K562 (cell line): ENCODE data around the gene ZNF319. TPM values are rescaled to one million over a fixed set of nuclear protein-coding genes. Genes with fewer than 3 reads are reported as not detected.

Experiments
- CREM ChIP-seq: IDR thresholded peaks from 2 replicates; pipeline ENCODE4 v1.6.1; 2014; ENCODE audit warnings: antibody characterized with exemption, low read depth
- CXXC5 ChIP-seq: fragments of 250-450 bp; sonication (Bioruptor Pico); IDR thresholded peaks from 2 replicates; pipeline ENCODE4 v1.8.0; 2022; ENCODE audit warnings: inconsistent platforms, mild to moderate bottlenecking, moderate library complexity
- EGR1 ChIP-seq: fragments of 450-650 bp; conservative IDR thresholded peaks from 2 replicates; pipeline ENCODE4 v1.6.1; 2017; ENCODE audit warnings: mild to moderate bottlenecking
- ELF4 ChIP-seq: fragments of 450-650 bp; formaldehyde crosslinking; IDR thresholded peaks from 2 replicates; pipeline ENCODE4 v1.4.0; 2022; ENCODE audit warnings: missing genetic modification characterization
- EP400 ChIP-seq: fragments of 450-650 bp; IDR thresholded peaks from 2 replicates; pipeline ENCODE4 v1.6.1; 2017; ENCODE audit warnings: antibody characterized with exemption, mild to moderate bottlenecking, moderate library complexity
- FIP1L1 ChIP-seq: fragments of 200-400 bp; formaldehyde crosslinking; IDR thresholded peaks from 2 replicates; pipeline ENCODE4 v1.6.1; 2018; ENCODE audit warnings: mild to moderate bottlenecking, low read depth, low read length; ENCODE audit not compliant: poor library complexity, severe bottlenecking
- FOXP1 ChIP-seq: sonication (generic); formaldehyde crosslinking; IDR thresholded peaks from 2 replicates; pipeline ENCODE4 v1.8.0; 2022; ENCODE audit warnings: mild to moderate bottlenecking, missing genetic modification reagents
- MYNN ChIP-seq, 2 experiments: sonication (generic); formaldehyde crosslinking in 1 of 2; IDR thresholded peaks; 2 replicates each; pipeline versions ENCODE4 v1.5.0 to v1.6.1; 2016 to 2020; ENCODE audit warnings: antibody characterized with exemption in 1 of 2, missing genetic modification reagents in 1 of 2
- NONO ChIP-seq, 2 experiments: fragments of 200-400 bp in 1 of 2; fragments of 450-650 bp in 1 of 2; formaldehyde crosslinking in 1 of 2; IDR thresholded peaks; 2 replicates each; pipeline ENCODE4 v1.6.1; 2017; ENCODE audit warnings: low read depth in 2 of 2, mild to moderate bottlenecking in 2 of 2, moderate library complexity in 2 of 2, low read length in 1 of 2
- NR3C1 ChIP-seq: sonication (generic); formaldehyde crosslinking; IDR thresholded peaks from 2 replicates; pipeline ENCODE4 v1.8.1; 2022; ENCODE audit warnings: missing genetic modification reagents
- RBM15 ChIP-seq: fragments of 200-400 bp; formaldehyde crosslinking; IDR thresholded peaks from 2 replicates; pipeline ENCODE4 v1.6.1; 2018; ENCODE audit warnings: mild to moderate bottlenecking, low read length, moderate library complexity; ENCODE audit not compliant: insufficient read depth
- SIN3A ChIP-seq, 2 experiments: fragments of 150-350 bp in 1 of 2; IDR thresholded peaks; 2 replicates each; pipeline ENCODE4 v1.6.1; 2011 to 2016; ENCODE audit warnings: borderline replicate concordance in 2 of 2, low read depth in 2 of 2, low read length in 2 of 2, mild to moderate bottlenecking in 2 of 2, moderate library complexity in 2 of 2; ENCODE audit not compliant: control insufficient read depth in 1 of 2
- TAF1 ChIP-seq: IDR thresholded peaks from 2 replicates; pipeline ENCODE4 v1.6.1; 2011; ENCODE audit warnings: mild to moderate bottlenecking, low read length, moderate library complexity; ENCODE audit not compliant: insufficient read depth, control insufficient read depth, severe bottlenecking; ENCODE audit errors: extremely low read depth
- YY1 ChIP-seq, 3 experiments: IDR thresholded peaks; 2 replicates each; pipeline ENCODE4 v1.6.1; 2011; ENCODE audit warnings: low read length in 2 of 3, mild to moderate bottlenecking in 2 of 3, moderate library complexity in 2 of 3, borderline replicate concordance in 1 of 3, control low read depth in 1 of 3, low read depth in 1 of 3; ENCODE audit not compliant: insufficient read depth in 3 of 3, insufficient replicate concordance in 2 of 3, control insufficient read depth in 1 of 3, insufficient read length in 1 of 3; ENCODE audit errors: extremely low read depth in 1 of 3
- polyA plus RNA-seq, 8 experiments: library from polyadenylated mRNA; depleted of rRNA in 4 of 8; stranded (reverse) in 5 of 8; unstranded in 3 of 8; fragments of >200 nt; fragmentation: Nextera tagmentation in 2 of 8; fragmentation: Illumina TruSeq in 1 of 8; extraction: Ambion mirVana in 2 of 8; extraction: Trizol in 1 of 8; gene quantifications; 2 replicates each; pipeline versions ENCODE4 v1.2.1 to v1.2.3, GENCODE V29; 2011 to 2014; ENCODE audit warnings: inconsistent platforms in 1 of 8, missing spikeins in 1 of 8
- total RNA-seq, 7 experiments: library from RNA; depleted of rRNA in 6 of 7; stranded (reverse); fragments of >200 nt in 6 of 7; fragmentation: Illumina TruSeq in 2 of 7; extraction: Trizol in 2 of 7; gene quantifications; 2 replicates each; pipeline versions ENCODE4 v1.2.1 to v1.2.3, GENCODE V29; 2011 to 2021; ENCODE audit warnings: low replicate concordance in 1 of 7
- TF ChIP-seq, protein P1 (sequence below): sonication (generic); formaldehyde crosslinking; IDR thresholded peaks from 2 replicates; pipeline ENCODE4 v1.8.1; 2023; ENCODE audit warnings: mild to moderate bottlenecking, missing genetic modification reagents
- TF ChIP-seq, protein P2 (sequence below): fragments of 250-450 bp; sonication (Bioruptor Pico); IDR thresholded peaks from 2 replicates; pipeline ENCODE4 v1.4.0; 2020
- TF ChIP-seq, protein P3 (sequence below): fragments of 450-650 bp; IDR thresholded peaks from 2 replicates; pipeline ENCODE4 v1.6.1; 2016; ENCODE audit warnings: borderline replicate concordance
- TF ChIP-seq, protein P4 (sequence below): IDR thresholded peaks from 2 replicates; pipeline ENCODE4 v1.6.1; 2012; ENCODE audit warnings: low read depth, low read length, improper control_type of control experiment, borderline replicate concordance

The ZNF319 gene
- total and polyA plus RNA-seq, 9 of the 15 experiments (the other 6 are each of a cell fraction or from before 2014, with no cell fraction given), result 0.20 to 5.7 (median 1.4) TPM

DNA sequence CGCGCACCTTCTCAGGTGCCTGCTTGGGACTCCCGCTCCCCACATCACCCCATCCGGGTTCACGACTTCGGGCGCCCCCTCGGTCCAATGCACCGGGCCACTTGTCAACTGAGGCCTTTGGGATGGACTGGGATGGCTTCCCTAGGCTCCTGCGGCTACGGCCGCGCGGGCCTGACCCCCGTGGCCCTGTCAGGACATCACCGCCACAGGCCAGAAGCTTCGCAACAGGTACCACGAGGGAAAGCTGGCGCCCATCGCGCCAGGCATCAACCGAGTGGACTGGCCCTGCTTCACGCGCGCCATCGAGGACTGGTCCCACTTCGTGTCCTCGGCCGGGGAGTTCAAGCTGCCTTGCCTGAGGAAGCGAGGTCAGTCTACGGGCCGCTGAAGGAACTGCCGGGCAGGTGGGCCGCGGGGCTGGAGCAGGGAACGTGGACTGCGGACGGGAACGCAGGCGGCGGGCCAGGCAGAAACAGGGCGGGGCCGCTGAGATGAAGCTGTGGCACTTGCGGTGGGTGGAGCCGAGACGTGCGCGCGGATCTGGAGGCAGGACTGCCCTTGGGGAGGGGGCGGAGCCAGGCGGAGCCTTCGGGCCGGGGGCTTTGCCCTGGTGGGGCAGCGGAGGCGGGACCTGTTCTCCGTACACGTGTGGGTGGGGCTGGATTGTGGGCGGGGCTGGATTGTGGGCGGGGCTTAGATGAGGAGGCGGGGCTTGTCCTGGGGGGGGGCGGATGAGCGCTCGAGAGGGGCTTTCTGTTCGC, 15.8 kb downstream of the ZNF319 start (continued):
- TF ChIP-seq, protein P1, sequence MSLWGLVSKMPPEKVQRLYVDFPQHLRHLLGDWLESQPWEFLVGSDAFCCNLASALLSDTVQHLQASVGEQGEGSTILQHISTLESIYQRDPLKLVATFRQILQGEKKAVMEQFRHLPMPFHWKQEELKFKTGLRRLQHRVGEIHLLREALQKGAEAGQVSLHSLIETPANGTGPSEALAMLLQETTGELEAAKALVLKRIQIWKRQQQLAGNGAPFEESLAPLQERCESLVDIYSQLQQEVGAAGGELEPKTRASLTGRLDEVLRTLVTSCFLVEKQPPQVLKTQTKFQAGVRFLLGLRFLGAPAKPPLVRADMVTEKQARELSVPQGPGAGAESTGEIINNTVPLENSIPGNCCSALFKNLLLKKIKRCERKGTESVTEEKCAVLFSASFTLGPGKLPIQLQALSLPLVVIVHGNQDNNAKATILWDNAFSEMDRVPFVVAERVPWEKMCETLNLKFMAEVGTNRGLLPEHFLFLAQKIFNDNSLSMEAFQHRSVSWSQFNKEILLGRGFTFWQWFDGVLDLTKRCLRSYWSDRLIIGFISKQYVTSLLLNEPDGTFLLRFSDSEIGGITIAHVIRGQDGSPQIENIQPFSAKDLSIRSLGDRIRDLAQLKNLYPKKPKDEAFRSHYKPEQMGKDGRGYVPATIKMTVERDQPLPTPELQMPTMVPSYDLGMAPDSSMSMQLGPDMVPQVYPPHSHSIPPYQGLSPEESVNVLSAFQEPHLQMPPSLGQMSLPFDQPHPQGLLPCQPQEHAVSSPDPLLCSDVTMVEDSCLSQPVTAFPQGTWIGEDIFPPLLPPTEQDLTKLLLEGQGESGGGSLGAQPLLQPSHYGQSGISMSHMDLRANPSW (CRISPR knock-in tag), result 0 out of 2 replicates have a peak, but pooled peaks have one; percentile 62
- TF ChIP-seq MYNN (IDR thresholded peaks at IDR 0.05), result 0 out of 2 replicates have a peak, but pooled peaks have one; percentile 26
- TF ChIP-seq MYNN (CRISPR knock-in tag; IDR thresholded peaks at IDR 0.05), result no peak
- TF ChIP-seq ELF4 (CRISPR knock-in tag), result no peak
- TF ChIP-seq, protein P2, sequence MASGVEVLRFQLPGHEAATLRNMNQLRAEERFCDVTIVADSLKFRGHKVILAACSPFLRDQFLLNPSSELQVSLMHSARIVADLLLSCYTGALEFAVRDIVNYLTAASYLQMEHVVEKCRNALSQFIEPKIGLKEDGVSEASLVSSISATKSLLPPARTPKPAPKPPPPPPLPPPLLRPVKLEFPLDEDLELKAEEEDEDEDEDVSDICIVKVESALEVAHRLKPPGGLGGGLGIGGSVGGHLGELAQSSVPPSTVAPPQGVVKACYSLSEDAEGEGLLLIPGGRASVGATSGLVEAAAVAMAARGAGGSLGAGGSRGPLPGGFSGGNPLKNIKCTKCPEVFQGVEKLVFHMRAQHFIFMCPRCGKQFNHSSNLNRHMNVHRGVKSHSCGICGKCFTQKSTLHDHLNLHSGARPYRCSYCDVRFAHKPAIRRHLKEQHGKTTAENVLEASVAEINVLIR (CRISPR knock-in tag), result no peak
- peak; percentile 22; the same call in 1 of the 2 replicates for TF ChIP-seq EP400
- TF ChIP-seq, protein P3, sequence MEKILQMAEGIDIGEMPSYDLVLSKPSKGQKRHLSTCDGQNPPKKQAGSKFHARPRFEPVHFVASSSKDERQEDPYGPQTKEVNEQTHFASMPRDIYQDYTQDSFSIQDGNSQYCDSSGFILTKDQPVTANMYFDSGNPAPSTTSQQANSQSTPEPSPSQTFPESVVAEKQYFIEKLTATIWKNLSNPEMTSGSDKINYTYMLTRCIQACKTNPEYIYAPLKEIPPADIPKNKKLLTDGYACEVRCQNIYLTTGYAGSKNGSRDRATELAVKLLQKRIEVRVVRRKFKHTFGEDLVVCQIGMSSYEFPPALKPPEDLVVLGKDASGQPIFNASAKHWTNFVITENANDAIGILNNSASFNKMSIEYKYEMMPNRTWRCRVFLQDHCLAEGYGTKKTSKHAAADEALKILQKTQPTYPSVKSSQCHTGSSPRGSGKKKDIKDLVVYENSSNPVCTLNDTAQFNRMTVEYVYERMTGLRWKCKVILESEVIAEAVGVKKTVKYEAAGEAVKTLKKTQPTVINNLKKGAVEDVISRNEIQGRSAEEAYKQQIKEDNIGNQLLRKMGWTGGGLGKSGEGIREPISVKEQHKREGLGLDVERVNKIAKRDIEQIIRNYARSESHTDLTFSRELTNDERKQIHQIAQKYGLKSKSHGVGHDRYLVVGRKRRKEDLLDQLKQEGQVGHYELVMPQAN, result no peak
- peak; percentile 67 for TF ChIP-seq EGR1
- TF ChIP-seq, protein P4, sequence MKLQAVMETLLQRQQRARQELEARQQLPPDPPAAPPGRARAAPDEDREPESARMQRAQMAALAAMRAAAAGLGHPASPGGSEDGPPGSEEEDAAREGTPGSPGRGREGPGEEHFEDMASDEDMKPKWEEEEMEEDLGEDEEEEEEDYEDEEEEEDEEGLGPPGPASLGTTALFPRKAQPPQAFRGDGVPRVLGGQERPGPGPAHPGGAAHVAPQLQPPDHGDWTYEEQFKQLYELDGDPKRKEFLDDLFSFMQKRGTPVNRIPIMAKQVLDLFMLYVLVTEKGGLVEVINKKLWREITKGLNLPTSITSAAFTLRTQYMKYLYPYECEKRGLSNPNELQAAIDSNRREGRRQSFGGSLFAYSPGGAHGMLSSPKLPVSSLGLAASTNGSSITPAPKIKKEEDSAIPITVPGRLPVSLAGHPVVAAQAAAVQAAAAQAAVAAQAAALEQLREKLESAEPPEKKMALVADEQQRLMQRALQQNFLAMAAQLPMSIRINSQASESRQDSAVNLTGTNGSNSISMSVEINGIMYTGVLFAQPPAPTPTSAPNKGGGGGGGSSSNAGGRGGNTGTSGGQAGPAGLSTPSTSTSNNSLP, result no peak
- TF ChIP-seq CXXC5 (CRISPR knock-in tag), result peak; percentile 48
- no peak for TF ChIP-seq CREM
- peak; percentile 22 for TF ChIP-seq TAF1
- TF ChIP-seq FOXP1 (CRISPR knock-in tag), result no peak
- TF ChIP-seq YY1 (IDR thresholded peaks at IDR 0.05; ENCODE audit: borderline replicate concordance in 1 of 3, control insufficient read depth in 1 of 3, extremely low read depth in 1 of 3, insufficient read depth in 3 of 3, insufficient read length in 1 of 3, insufficient replicate concordance in 2 of 3, low read depth in 1 of 3, low read length in 2 of 3), result no peak
- peak; percentile 27 for TF ChIP-seq FIP1L1
- no peak for TF ChIP-seq SIN3A (IDR thresholded peaks at IDR 0.05; ENCODE audit: borderline replicate concordance in 2 of 2, control insufficient read depth in 1 of 2, low read depth in 2 of 2, low read length in 2 of 2)
- TF ChIP-seq RBM15, result no peak
- TF ChIP-seq NONO (IDR thresholded peaks at IDR 0.05; ENCODE audit: low read depth in 2 of 2, low read length in 1 of 2), result peak in 1 of 2 experiments; percentile 24; a peak in 1 of 4 replicates
- no peak for TF ChIP-seq NR3C1 (CRISPR knock-in tag)
